ENCODE results near the gene NFAM1. TPM values are rescaled to one million over a fixed set of nuclear protein-coding genes. Genes with fewer than 3 reads are reported as not detected.

NFAM1 gene
- total and polyA plus RNA-seq, 2 of the 4 experiments (the other 2 are of a cell fraction) = not detected

DNA sequence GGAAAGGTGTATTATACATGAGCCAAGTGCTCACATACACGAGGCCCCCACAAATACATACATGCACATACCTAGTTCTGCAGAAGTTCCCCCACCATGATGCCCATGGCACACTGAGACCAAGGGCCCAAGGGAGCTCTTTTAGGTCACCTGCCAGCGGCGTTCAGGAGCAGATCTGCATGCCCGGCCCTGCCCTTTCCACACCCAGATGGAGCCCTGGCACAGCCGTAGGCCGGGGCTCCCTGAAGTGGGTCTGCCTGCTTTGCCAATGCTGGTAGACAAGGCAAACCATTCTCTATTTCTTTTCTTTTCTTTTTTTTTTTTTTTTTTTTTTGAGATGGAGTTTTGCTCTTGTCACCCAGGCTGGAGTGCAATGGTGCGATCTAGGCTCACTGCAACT lies 21.5 kb downstream of the NFAM1 start:
- Histone ChIP-seq H2BK5ac (ENCODE audit: low read depth, low read length, poor library complexity, severe bottlenecking) (no peak overlapping the region), H3K9ac (ENCODE audit: low read depth, low read length) (no peak overlapping the region), H3K9me3 (ENCODE audit: control insufficient read depth, insufficient read depth, low read length) (no peaks in the 10 kb centered on the region), H3K18ac (ENCODE audit: low read depth, low read length) (no peak overlapping the region), H3K56ac (ENCODE audit: extremely low read depth, insufficient read depth, low read length) (no peak overlapping the region), H2BK15ac (ENCODE audit: low read depth, low read length) (no peak overlapping the region), H3K27me3 (ENCODE audit: control insufficient read depth, insufficient read depth, low read length) (peaks cover 39% of the 10 kb centered on the region), H3K9me1 (ENCODE audit: insufficient read depth, low read length) (no peaks in the 10 kb centered on the region), H3K23ac (ENCODE audit: low read depth, low read length) (no peak overlapping the region), H2BK120ac (ENCODE audit: low read depth, low read length) (no peak overlapping the region), H3K4ac (ENCODE audit: low read depth, low read length) (no peak overlapping the region), H3K36me3 (ENCODE audit: control insufficient read depth, insufficient read depth, low read length) (no peaks in the 10 kb centered on the region), H4K5ac (ENCODE audit: low read depth, low read length) (no peak overlapping the region), H3K14ac (replicated peaks; ENCODE audit: low read depth, low read length) (no peak overlapping the region), H3K4me2 (ENCODE audit: low read depth, low read length) (no peak overlapping the region), H4K8ac (ENCODE audit: low read depth in 2 of 2, low read length in 2 of 2) (no peak overlapping the region), H3K4me1 (ENCODE audit: control insufficient read depth, insufficient read depth, low read length) (no peaks in the 10 kb centered on the region), H3K4me3 (ENCODE audit: insufficient read depth, low read depth, low read length) (no peak overlapping the region), H3K27ac (ENCODE audit: insufficient read depth, low read length) (no peak overlapping the region), H2AK5ac (ENCODE audit: low read depth, low read length) (no peak overlapping the region), H3K79me1 (ENCODE audit: low read depth in 1 of 2, low read length in 2 of 2) (no peaks in the 10 kb centered on the region), H2AK9ac (replicated peaks; ENCODE audit: low read depth, low read length, poor library complexity) (no peak overlapping the region), H4K91ac (ENCODE audit: insufficient read depth, low read depth, low read length) (no peak overlapping the region), H4K20me1 (ENCODE audit: insufficient read depth, low read length) (no peaks in the 10 kb centered on the region), H2BK20ac (ENCODE audit: low read depth, low read length) (no peak overlapping the region), H2AFZ (replicated peaks; ENCODE audit: low read length, poor library complexity) (no peak overlapping the region)
- TF ChIP-seq MAZ (IDR thresholded peaks at IDR 0.05; ENCODE audit: borderline replicate concordance, low read depth, low read length) (no peak), MAFK (IDR thresholded peaks at IDR 0.05; ENCODE audit: low read depth, low read length) (no peak), RCOR1 (IDR thresholded peaks at IDR 0.05; ENCODE audit: insufficient replicate concordance, low read length) (no peak), MXI1 (IDR thresholded peaks at IDR 0.05; ENCODE audit: borderline replicate concordance, low read depth, low read length) (no peak), SMC3 (IDR thresholded peaks at IDR 0.05; ENCODE audit: low read depth, low read length) (no peak)
- BruUV-seq (replicated peaks) = no TSS peak
- in situ Hi-C loops (cut with MboI; ENCODE audit: low sequenced_read_pairs) = no loop called here
- ChIA-PET CTCF (no interaction called here), POLR2A (ENCODE audit: unreplicated experiment) (no interaction called here)
- intact Hi-C loops (cut with micrococcal nuclease) = no loop called here
- DNase-seq = no peak
- dilution Hi-C loops (cut with HindIII; ENCODE audit: low sequenced_read_pairs, unreplicated experiment) = no loop called here
- ATAC-seq (ENCODE audit: low read depth) = no peak
- no CpG with 5 or more reads among the region's 7 CpGs for WGBS, 2 experiments (ENCODE audit: extremely low coverage in 2 of 2, insufficient read length in 1 of 2)

All from IMR-90 (cell line).